Measurements from ENCODE around the gene NAA10.

Gene NAA10

GRCh38 chrX:153955228-153955732 is 20.4 kb upstream of the NAA10 start:
- DNase-seq (ENCODE audit: low read depth, low spot score), result no peak
- in situ Hi-C loops (cut with HindIII; ENCODE audit: low sequenced_read_pairs), result no loop called here
- TF ChIP-seq CTCF (IDR thresholded peaks at IDR 0.05; ENCODE audit: low read depth, low read length), result no peak
- H3K4me3 ChIP-seq (ENCODE audit: low read depth, low read length), result no peak overlapping the region

- in situ Hi-C loops (cut with HindIII; ENCODE audit: low sequenced_read_pairs), result no loop called here
- no peak for DNase-seq (ENCODE audit: low read depth, low spot score)
- H3K4me3 ChIP-seq (ENCODE audit: low read depth, low read length), result no peak overlapping the region
- no peak for TF ChIP-seq CTCF (IDR thresholded peaks at IDR 0.05; ENCODE audit: low read depth, low read length)
Measured at GRCh38 chrX:153954558-153955227, 19.9 kb upstream of the NAA10 start.

- no peak for DNase-seq (ENCODE audit: low read depth, low spot score)
- no peak overlapping the region for H3K4me3 ChIP-seq (ENCODE audit: low read depth, low read length)
- no peak for TF ChIP-seq CTCF (IDR thresholded peaks at IDR 0.05; ENCODE audit: low read depth, low read length)
- in situ Hi-C loops (cut with HindIII; ENCODE audit: low sequenced_read_pairs), result no loop called here
Measured at GRCh38 chrX:153953892-153954557, 19.2 kb upstream of the NAA10 start.

GRCh38 chrX:153953342-153953830 is 18.5 kb upstream of the NAA10 start:
- H3K4me3 ChIP-seq (ENCODE audit: low read depth, low read length), result no peak overlapping the region
- peak; percentile 66 for DNase-seq (ENCODE audit: low read depth, low spot score)
- in situ Hi-C loops (cut with HindIII; ENCODE audit: low sequenced_read_pairs), result no loop called here
- peak; percentile 99 for TF ChIP-seq CTCF (IDR thresholded peaks at IDR 0.05; ENCODE audit: low read depth, low read length)

DNA sequence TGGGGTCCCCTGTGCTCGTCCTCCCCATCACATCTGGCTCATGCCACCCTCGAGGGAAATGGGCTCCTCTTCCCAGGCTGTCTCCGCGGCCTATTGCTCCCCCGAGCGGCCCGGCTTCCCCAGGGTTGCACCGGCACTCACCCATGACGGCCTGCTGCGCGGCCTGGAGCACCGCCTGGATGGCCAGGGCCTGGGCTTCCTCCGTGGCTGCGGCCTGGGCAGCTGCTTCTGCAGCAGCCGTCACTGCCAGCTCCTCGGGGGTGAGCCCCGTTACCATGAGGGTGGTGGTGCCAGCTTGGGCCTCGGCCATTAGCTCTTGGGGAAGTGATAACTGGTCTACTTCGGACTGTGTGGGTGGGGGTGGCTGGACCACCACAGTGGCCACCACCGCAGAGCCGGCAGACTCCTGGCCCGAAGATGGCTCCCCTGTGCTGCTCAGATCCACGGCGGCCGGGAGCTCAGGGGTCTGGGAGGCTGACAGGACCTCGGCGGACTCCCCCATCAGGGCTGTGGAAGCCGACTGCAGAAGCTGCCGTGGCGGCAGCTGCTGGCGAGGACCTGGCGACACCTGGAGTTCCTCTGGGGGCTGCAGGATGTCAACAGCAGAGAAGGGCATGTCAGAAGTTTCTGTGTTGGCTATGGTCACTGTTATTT is 17.7 kb upstream of the NAA10 start:
- TF ChIP-seq CTCF (IDR thresholded peaks at IDR 0.05; ENCODE audit: low read depth, low read length), result no peak
- in situ Hi-C loops (cut with HindIII; ENCODE audit: low sequenced_read_pairs), result no loop called here
- H3K4me3 ChIP-seq (ENCODE audit: low read depth, low read length), result no peak overlapping the region
- DNase-seq (ENCODE audit: low read depth, low spot score), result no peak

DNA sequence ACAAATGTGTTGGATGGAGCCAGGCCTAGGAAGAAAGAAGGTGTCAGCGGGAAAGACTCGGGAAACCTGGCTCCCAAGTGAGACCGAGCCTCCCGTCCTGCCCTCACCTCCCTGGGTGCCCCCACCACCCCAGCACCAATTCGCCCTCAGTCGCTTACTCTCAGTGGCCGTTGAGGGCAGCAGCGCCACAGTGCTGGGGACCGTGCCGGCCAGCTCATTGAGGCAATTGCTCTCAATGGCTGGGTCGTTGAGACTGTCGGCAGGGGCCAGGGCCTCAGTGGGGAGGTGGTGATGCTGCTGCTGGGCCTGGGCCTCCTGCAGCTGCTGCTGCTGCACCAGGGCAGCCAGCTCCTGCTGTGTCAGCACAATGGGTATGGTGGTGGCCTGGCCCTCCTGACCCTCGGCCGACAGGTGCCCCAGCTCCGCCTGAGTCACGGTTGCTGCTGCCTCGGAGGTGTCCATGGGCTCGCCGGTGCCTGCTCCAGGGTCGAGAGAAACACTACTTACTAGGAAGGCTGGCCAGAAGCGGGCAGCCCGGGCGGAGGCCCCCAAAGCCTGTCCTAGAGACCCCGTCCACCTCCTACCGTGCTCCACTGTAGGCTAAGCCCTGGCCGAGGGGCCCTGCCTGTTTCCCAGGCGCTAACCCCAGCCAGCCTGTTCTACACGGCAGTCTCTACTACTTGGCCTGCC is 17.0 kb upstream of the NAA10 start:
- in situ Hi-C loops (cut with HindIII; ENCODE audit: low sequenced_read_pairs), result no loop called here
- DNase-seq (ENCODE audit: low read depth, low spot score), result no peak
- TF ChIP-seq CTCF (IDR thresholded peaks at IDR 0.05; ENCODE audit: low read depth, low read length), result no peak
- H3K4me3 ChIP-seq (ENCODE audit: low read depth, low read length), result no peak overlapping the region

Measured in astrocyte of the spinal cord (primary cell).